ENCODE data around the gene MKI67.
A peak's percentile ranks its signal among the peaks of the same experiment; 100 is the strongest.

MKI67 gene

GRCh38 chr10:128062881-128063563, 63.2 kb downstream of the MKI67 start:
- TF ChIP-seq EZH2phosphoT487 (IDR thresholded peaks at IDR 0.05; ENCODE audit: low read length) (no peak), EZH2 (optimal IDR thresholded peaks at IDR 0.05; ENCODE audit: low read depth, low read length) (no peak), CTCF (IDR thresholded peaks at IDR 0.05; ENCODE audit: low read length) (no peak)
- Histone ChIP-seq H3F3A (ENCODE audit: insufficient read depth, low read length) (peaks cover 28% of the 10 kb centered on the region), H3K9ac (ENCODE audit: low read length) (peak overlapping the region; percentile 35; the same call in 1 of the 2 replicates), H4K20me1 (ENCODE audit: insufficient read depth, low read length) (no peaks in the 10 kb centered on the region), H3K79me2 (ENCODE audit: low read length) (no peaks in the 10 kb centered on the region), H3K36me3 (replicated peaks; ENCODE audit: insufficient read depth, low read length) (no peaks in the 10 kb centered on the region), H2AFZ (ENCODE audit: low read length) (peak overlapping the region; percentile 47), H3K9me3 (replicated peaks; ENCODE audit: insufficient read depth, low read length) (no peaks in the 10 kb centered on the region), H3K4me2 (ENCODE audit: low read depth, low read length) (peak overlapping the region; percentile 79), H3K4me1 (ENCODE audit: low read length) (peaks cover 35% of the 10 kb centered on the region), H3K4me3 (ENCODE audit: low read length) (peak overlapping the region; percentile 41), H3K27ac (ENCODE audit: low read length) (peak overlapping the region; percentile 90), H3K9me2 (replicated peaks; ENCODE audit: insufficient read depth, low read length) (no peaks in the 10 kb centered on the region), H3K27me3 (replicated peaks; ENCODE audit: insufficient read depth, low read length) (no peaks in the 10 kb centered on the region)
- peak; percentile 67 for DNase-seq

- H3K4me2 ChIP-seq (ENCODE audit: low read depth, low read length): peak overlapping the region; percentile 79; the same call in 1 of the 2 replicates
- H3K79me2 ChIP-seq (ENCODE audit: low read length): no peaks in the 10 kb centered on the region
- peaks cover 35% of the 10 kb centered on the region for H3K4me1 ChIP-seq (ENCODE audit: low read length)
- TF ChIP-seq CTCF (IDR thresholded peaks at IDR 0.05; ENCODE audit: low read length) (no peak), EZH2phosphoT487 (IDR thresholded peaks at IDR 0.05; ENCODE audit: low read length) (no peak), EZH2 (optimal IDR thresholded peaks at IDR 0.05; ENCODE audit: low read depth, low read length) (no peak)
- peak overlapping the region; percentile 41; the same call in 1 of the 2 replicates for H3K4me3 ChIP-seq (ENCODE audit: low read length)
- peaks cover 28% of the 10 kb centered on the region for H3F3A ChIP-seq (ENCODE audit: insufficient read depth, low read length)
- H3K36me3 ChIP-seq (replicated peaks; ENCODE audit: insufficient read depth, low read length): no peaks in the 10 kb centered on the region
- peak overlapping the region; percentile 90 for H3K27ac ChIP-seq (ENCODE audit: low read length)
- no peaks in the 10 kb centered on the region for H4K20me1 ChIP-seq (ENCODE audit: insufficient read depth, low read length)
- H3K27me3 ChIP-seq (replicated peaks; ENCODE audit: insufficient read depth, low read length): no peaks in the 10 kb centered on the region
- no peak for DNase-seq
- H3K9me2 ChIP-seq (replicated peaks; ENCODE audit: insufficient read depth, low read length): no peaks in the 10 kb centered on the region
- no peaks in the 10 kb centered on the region for H3K9me3 ChIP-seq (replicated peaks; ENCODE audit: insufficient read depth, low read length)
- H2AFZ ChIP-seq (ENCODE audit: low read length): peak overlapping the region; percentile 47; the same call in 1 of the 2 replicates
- H3K9ac ChIP-seq (ENCODE audit: low read length): peak overlapping the region; percentile 35; the same call in 1 of the 2 replicates
These were observed 63.8 kb downstream of the MKI67 start for GRCh38 chr10:128062331-128062880.

- no peaks in the 10 kb centered on the region for H3K27me3 ChIP-seq (replicated peaks; ENCODE audit: insufficient read depth, low read length)
- H4K20me1 ChIP-seq (ENCODE audit: insufficient read depth, low read length): no peaks in the 10 kb centered on the region
- H2AFZ ChIP-seq (ENCODE audit: low read length): no peak overlapping the region
- H3K9ac ChIP-seq (ENCODE audit: low read length): no peak overlapping the region
- H3K4me1 ChIP-seq (ENCODE audit: low read length): peaks cover 35% of the 10 kb centered on the region
- H3K79me2 ChIP-seq (ENCODE audit: low read length): no peaks in the 10 kb centered on the region
- no peak for DNase-seq
- H3K4me3 ChIP-seq (ENCODE audit: low read length): no peak overlapping the region
- H3K9me2 ChIP-seq (replicated peaks; ENCODE audit: insufficient read depth, low read length): no peaks in the 10 kb centered on the region
- peak overlapping the region; percentile 79; the same call in 1 of the 2 replicates for H3K4me2 ChIP-seq (ENCODE audit: low read depth, low read length)
- no peaks in the 10 kb centered on the region for H3K9me3 ChIP-seq (replicated peaks; ENCODE audit: insufficient read depth, low read length)
- no peak overlapping the region for H3K27ac ChIP-seq (ENCODE audit: low read length)
- H3K36me3 ChIP-seq (replicated peaks; ENCODE audit: insufficient read depth, low read length): no peaks in the 10 kb centered on the region
- peaks cover 28% of the 10 kb centered on the region for H3F3A ChIP-seq (ENCODE audit: insufficient read depth, low read length)
- TF ChIP-seq EZH2phosphoT487 (IDR thresholded peaks at IDR 0.05; ENCODE audit: low read length) (no peak), CTCF (IDR thresholded peaks at IDR 0.05; ENCODE audit: low read length) (no peak), EZH2 (optimal IDR thresholded peaks at IDR 0.05; ENCODE audit: low read depth, low read length) (no peak)
These were observed 64.6 kb downstream of the MKI67 start for GRCh38 chr10:128061306-128062300.
